OCI-LY7 (cell line): ENCODE results near the gene TRAPPC6A. TPM values are rescaled to one million over a fixed set of nuclear protein-coding genes. Genes with fewer than 3 reads are reported as not detected.

Experiments used
- BruUV-seq: library from RNA; stranded (reverse); fragments of 400-500 nt; replicated peaks from 2 replicates; lab custom pipeline; 2021; lab: Mats Ljungman, UMichigan
- CTCF ChIA-PET: fragments of 300-600 bp; sonication (Branson Sonifier 250); formaldehyde crosslinking; loops from one replicate; lab custom pipeline; 2022; ENCODE audit warnings: antibody characterized with exemption; ENCODE audit not compliant: unreplicated experiment; lab: Charles Lee
- POLR2A ChIA-PET: fragments of 300-600 bp; sonication (Branson Sonifier 250); formaldehyde crosslinking; loops from one replicate; lab custom pipeline; 2022; ENCODE audit warnings: antibody characterized with exemption; lab: Charles Lee
- DNase-seq: peaks from one replicate; pipeline ENCODE4 v3.0.0-alpha.2; 2015; ENCODE audit warnings: low spot score
- H2AFZ ChIP-seq: fragments of 200-600 bp; sonication (generic), shearing (Covaris generic); 2 replicates; pipeline ENCODE4 v1.6.1; 2014; ENCODE audit warnings: mild to moderate bottlenecking, antibody characterized with exemption, low read length, moderate library complexity
- H3K27ac ChIP-seq: fragments of 200-600 bp; sonication (generic); 2 replicates; pipeline ENCODE4 v1.5.1; 2014; ENCODE audit warnings: mixed run types, low read depth, mild to moderate bottlenecking, moderate library complexity, low read length, inconsistent platforms; ENCODE audit not compliant: poor library complexity, severe bottlenecking
- H3K36me3 ChIP-seq: fragments of 200-600 bp; sonication (generic); 2 replicates; pipeline ENCODE4 v1.6.1; 2014; ENCODE audit warnings: mild to moderate bottlenecking, antibody characterized with exemption, low read length, moderate library complexity, mixed read lengths; ENCODE audit not compliant: insufficient read depth
- H3K4me1 ChIP-seq: fragments of 200-600 bp; sonication (generic); 2 replicates; pipeline ENCODE4 v1.5.1; 2014; ENCODE audit warnings: mild to moderate bottlenecking, low read length; ENCODE audit not compliant: insufficient read depth, poor library complexity, severe bottlenecking
- H3K4me2 ChIP-seq: fragments of 200-600 bp; sonication (generic); 2 replicates; pipeline ENCODE4 v1.6.1; 2014; ENCODE audit warnings: mild to moderate bottlenecking, low read length
- H3K4me3 ChIP-seq: fragments of 200-600 bp; sonication (generic); 2 replicates; pipeline ENCODE4 v1.5.1; 2014; ENCODE audit warnings: mild to moderate bottlenecking, low read depth, low read length; ENCODE audit not compliant: poor library complexity, severe bottlenecking
- H3K79me2 ChIP-seq: fragments of 200-600 bp; sonication (generic); 2 replicates; pipeline ENCODE4 v1.6.1; 2016; ENCODE audit warnings: low read depth, mild to moderate bottlenecking, low read length, moderate library complexity, mixed read lengths; ENCODE audit not compliant: insufficient read depth
- H3K9me2 ChIP-seq: fragments of 200-600 bp; sonication (generic); 2 replicates; pipeline ENCODE4 v1.6.1; 2016; ENCODE audit warnings: mild to moderate bottlenecking, low read length, mixed read lengths; ENCODE audit not compliant: insufficient read depth
- H3K9me3 ChIP-seq: fragments of 200-600 bp; sonication (generic); 2 replicates; pipeline ENCODE4 v1.6.1; 2014; ENCODE audit warnings: mild to moderate bottlenecking, mixed run types, low read length, mixed read lengths
- H4K20me1 ChIP-seq: fragments of 200-600 bp; sonication (generic); 2 replicates; pipeline ENCODE4 v1.6.1; 2014; ENCODE audit warnings: mild to moderate bottlenecking, antibody characterized with exemption, low read length, moderate library complexity, mixed read lengths; ENCODE audit not compliant: insufficient read depth
- EZH2phosphoT487 ChIP-seq: fragments of 200-600 bp; sonication (generic); IDR thresholded peaks from 2 replicates; pipeline ENCODE4 v1.6.1; 2018; ENCODE audit warnings: low read depth, borderline replicate concordance, mild to moderate bottlenecking, mixed run types, antibody characterized with exemption, low read length, moderate library complexity, mixed read lengths
- intact Hi-C: fragments of 100-400 bp; cut with micrococcal nuclease; formaldehyde crosslinking; loops from one replicate; pipeline ENCODE4 v1.10.0; 2022; ENCODE audit not compliant: unreplicated experiment
- total RNA-seq, 2 experiments: library from RNA; depleted of rRNA in 1 of 2; stranded (reverse); fragments of >200 nt in 1 of 2; shearing (Covaris generic) in 1 of 2; gene quantifications; 2 replicates each; pipeline ENCODE4 v1.2.3, GENCODE V29; 2014 to 2022
- TF ChIP-seq, protein P1 (sequence below): fragments of 200-600 bp; sonication (generic); conservative IDR thresholded peaks from 2 replicates; pipeline ENCODE4 v1.5.1; 2014; ENCODE audit warnings: mild to moderate bottlenecking, antibody characterized with exemption, low read length, moderate library complexity, mixed read lengths

The TRAPPC6A gene
- total RNA-seq, 2 experiments from 2014 or later: 55.6 to 70.9 TPM

- no peaks in the 10 kb centered on the region for H3K36me3 ChIP-seq
- no peak within 1 kb of the TSS for H3K4me2 ChIP-seq
- ChIA-PET POLR2A (no interaction called here), CTCF (interaction anchor here (0.6 kb wide), 1 partner anchor 16 kb away, joined by 3 read pairs; no protein-coding TSS in a partner anchor)
- H3K4me3 ChIP-seq: no peak within 1 kb of the TSS
- H3K79me2 ChIP-seq: no peaks in the 10 kb centered on the region
- H3K9me2 ChIP-seq: no peaks in the 10 kb centered on the region
- no peaks in the 10 kb centered on the region for H4K20me1 ChIP-seq
- H3K27ac ChIP-seq: no peak within 1 kb of the TSS
- no peak within 1 kb of the TSS for H2AFZ ChIP-seq
- no peaks in the 10 kb centered on the region for H3K9me3 ChIP-seq
- no TSS peak for BruUV-seq
- intact Hi-C loops: no loop called here
- TF ChIP-seq, protein P1, sequence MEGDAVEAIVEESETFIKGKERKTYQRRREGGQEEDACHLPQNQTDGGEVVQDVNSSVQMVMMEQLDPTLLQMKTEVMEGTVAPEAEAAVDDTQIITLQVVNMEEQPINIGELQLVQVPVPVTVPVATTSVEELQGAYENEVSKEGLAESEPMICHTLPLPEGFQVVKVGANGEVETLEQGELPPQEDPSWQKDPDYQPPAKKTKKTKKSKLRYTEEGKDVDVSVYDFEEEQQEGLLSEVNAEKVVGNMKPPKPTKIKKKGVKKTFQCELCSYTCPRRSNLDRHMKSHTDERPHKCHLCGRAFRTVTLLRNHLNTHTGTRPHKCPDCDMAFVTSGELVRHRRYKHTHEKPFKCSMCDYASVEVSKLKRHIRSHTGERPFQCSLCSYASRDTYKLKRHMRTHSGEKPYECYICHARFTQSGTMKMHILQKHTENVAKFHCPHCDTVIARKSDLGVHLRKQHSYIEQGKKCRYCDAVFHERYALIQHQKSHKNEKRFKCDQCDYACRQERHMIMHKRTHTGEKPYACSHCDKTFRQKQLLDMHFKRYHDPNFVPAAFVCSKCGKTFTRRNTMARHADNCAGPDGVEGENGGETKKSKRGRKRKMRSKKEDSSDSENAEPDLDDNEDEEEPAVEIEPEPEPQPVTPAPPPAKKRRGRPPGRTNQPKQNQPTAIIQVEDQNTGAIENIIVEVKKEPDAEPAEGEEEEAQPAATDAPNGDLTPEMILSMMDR: no peak
- TF ChIP-seq EZH2phosphoT487: no peak
- peaks cover 16% of the 10 kb centered on the region for H3K4me1 ChIP-seq
- no peak for DNase-seq
These were observed 16.9 kb downstream of the TRAPPC6A start, which contains the start of gene NKPD1 for GRCh38 chr19:45160870-45161737. Gene NKPD1 (minus strand): TSS chr19:45160982. CDS start chr19:45160150, 832 bp downstream.

DNA sequence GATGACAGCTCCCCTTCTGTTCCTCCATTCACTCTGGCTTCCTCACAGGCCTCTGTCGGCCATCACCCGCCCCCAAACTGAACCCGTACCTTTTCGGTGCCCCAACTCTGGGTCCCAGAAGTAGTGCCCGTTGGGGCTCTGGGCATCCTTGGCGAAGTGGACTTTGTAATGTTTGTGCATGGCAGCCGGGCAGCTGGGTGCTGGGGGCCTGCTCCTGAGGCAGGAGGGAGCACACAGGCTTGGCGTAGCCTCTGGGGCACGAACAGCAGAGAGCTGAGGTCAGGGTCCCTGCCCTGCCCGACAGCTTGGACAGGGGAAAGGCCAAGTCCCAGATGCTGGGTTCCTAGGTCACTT lies 18.1 kb downstream of the TRAPPC6A start:
- Histone ChIP-seq H2AFZ (no peak overlapping the region), H3K27ac (no peak overlapping the region), H3K9me2 (no peaks in the 10 kb centered on the region), H4K20me1 (no peaks in the 10 kb centered on the region), H3K79me2 (no peaks in the 10 kb centered on the region), H3K9me3 (no peaks in the 10 kb centered on the region), H3K36me3 (no peaks in the 10 kb centered on the region), H3K4me2 (no peak overlapping the region), H3K4me3 (no peak overlapping the region), H3K4me1 (peaks cover 14% of the 10 kb centered on the region)
- TF ChIP-seq, protein P1: no peak
- TF ChIP-seq EZH2phosphoT487: no peak
- POLR2A ChIA-PET: no interaction called here
- no TSS peak for BruUV-seq
- intact Hi-C loops: no loop called here
- DNase-seq: no peak
- CTCF ChIA-PET: no interaction called here
